Measurements from ENCODE around the gene CCDC185.
"Not testable (repeated sequence)": the region's sequence is repeated elsewhere in the genome, so short reads cannot be mapped to it uniquely, and the experiment has no call there.

The CCDC185 gene

GRCh38 chr1:223394706-223395105 is 1.5 kb downstream of the CCDC185 start:
- no peak for DNase-seq

DNA sequence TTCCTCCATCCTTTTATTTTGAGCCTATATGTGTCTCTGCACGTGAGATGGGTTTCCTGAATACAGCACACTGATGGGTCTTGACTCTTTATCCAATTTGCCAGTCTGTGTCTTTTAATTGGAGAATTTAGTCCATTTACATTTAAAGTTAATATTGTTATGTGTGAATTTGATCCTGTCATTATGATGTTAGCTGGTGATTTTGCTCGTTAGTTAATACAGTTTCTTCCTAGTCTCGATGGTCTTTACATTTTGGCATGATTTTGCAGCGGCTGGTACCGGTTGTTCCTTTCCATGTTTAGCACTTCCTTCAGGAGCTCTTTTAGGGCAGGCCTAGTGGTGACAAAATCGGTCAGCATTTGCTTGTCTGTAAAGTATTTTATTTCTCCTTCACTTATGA is 6.2 kb downstream of the CCDC185 start:
- DNase-seq: not testable (repeated sequence)

- DNase-seq: no peak
These were observed 8.9 kb downstream of the CCDC185 start for GRCh38 chr1:223401873-223402789.

GRCh38 chr1:223402790-223403142 is 9.6 kb downstream of the CCDC185 start:
- no peak for DNase-seq

- DNase-seq: no peak
These were observed 10.1 kb downstream of the CCDC185 start for GRCh38 chr1:223403184-223403815.

GRCh38 chr1:223405507-223405906 is 12.3 kb downstream of the CCDC185 start:
- DNase-seq: no peak

DNA sequence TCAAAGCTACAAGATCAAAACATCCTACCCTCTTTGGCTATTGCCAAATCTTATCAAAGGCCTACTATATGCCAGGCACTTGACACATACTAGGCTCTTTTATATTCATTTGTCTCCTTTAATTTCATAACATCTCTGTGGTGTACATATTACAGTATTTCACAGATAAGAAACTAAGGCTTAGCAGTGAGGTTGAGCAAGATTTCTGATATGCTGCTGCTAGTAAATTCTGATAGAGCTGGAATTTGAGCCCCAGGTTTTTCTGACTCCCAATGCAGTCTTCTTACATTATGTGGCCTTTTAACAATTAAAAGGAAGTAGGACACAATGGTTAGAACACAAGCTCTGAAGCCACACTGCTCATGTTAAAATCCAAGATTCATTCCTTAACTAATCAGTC is 16.8 kb downstream of the CCDC185 start:
- DNase-seq: no peak

GRCh38 chr1:223411309-223411708 is 18.1 kb downstream of the CCDC185 start:
- DNase-seq: no peak

DNA sequence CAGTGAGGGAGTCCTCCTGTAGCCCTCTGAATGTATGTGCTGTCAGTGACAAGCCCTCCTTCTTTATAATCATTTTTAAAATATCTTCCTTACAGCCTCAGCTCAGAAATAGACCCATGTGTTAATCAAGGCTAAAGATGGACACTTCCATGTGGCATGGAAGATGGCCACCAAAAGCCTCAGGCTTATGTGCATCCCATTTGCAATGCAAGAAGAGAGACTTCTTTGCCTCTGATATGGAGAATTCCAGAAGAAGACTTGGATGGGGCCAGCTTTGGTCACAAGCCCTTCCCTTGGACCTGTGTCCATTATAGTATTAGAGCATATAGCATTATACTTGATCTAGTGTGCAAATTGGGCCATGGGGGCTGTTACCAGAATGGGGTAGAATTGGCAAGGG is 18.5 kb downstream of the CCDC185 start:
- DNase-seq: no peak

GRCh38 chr1:223413216-223413615 is 20.0 kb downstream of the CCDC185 start:
- no peak for DNase-seq

DNA sequence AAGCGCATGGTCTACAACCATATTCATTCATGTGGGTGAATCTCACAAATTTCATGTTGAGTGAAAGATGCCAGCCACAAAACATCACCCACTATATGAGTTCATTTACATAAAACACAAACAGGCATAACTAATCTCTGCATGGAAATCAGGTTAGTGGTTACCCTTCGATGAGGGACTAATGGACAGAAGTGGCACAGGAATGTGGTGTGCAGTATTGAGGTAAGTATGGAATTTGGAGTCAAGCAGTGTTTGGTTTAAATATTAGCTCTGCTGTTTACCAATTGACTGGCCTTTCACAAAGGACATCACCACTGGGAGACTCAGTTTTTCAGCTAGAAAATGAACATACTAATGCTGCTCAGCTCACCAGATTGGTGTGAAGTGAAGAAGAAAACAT is 24.2 kb downstream of the CCDC185 start:
- DNase-seq: no peak

DNA sequence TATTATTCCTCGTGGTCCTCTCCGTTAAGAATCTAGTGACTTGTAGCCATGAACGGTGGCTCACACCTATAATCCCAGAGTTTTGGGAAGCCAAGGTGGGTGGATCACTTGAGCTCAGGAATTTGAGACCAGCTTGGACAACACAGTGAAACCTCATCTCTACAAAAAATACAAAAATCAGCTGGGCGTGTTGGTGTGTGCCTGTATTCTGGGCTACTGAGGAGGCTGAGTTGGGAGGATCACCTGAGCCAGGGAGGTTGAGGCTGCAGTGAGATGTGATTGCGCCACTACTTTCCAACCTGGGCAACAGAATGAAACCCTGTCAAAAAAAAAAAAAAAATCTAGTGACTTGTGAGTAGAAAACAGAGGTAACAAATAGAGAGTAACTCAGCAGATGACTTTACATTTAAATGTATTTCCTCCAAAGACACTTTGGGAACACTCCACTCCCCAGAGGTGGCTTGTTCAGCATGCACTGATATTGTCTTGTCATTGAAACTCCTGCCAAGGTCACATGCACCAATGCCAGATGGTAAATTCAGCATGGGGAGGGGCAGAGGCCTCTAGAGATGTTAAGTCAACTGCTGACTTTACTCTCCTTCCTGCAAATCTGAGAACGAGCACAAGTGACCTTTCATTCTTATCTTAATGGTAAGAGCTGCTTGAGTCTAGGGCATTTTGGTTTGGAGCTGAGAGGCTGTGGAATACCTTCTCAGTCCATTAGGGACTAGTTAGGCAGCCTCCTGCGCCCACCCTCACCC is 24.9 kb downstream of the CCDC185 start:
- no peak for DNase-seq

GRCh38 chr1:223419115-223419514 is 25.9 kb downstream of the CCDC185 start:
- DNase-seq: no peak

GRCh38 chr1:223419561-223419960 is 26.3 kb downstream of the CCDC185 start:
- DNase-seq: no peak

GRCh38 chr1:223421025-223421424 is 27.8 kb downstream of the CCDC185 start:
- no peak for DNase-seq

DNA sequence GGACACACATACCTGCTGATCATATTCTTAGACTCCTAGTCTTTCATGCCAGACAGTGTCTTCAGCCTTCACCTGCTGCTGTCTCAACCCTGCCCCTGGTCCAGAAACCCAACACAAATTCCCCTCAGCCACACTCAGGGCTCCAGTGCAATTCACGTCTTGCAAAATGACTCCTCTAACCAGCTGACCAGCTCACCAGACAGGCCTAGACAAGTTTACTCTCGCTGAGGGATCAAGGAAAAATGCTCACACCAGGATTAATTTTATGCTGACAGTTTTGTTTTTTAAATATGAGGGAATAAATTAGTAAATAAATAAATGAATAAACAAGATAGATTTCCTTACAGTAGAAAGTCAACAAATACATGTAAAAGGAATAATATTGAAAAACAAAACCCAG is 28.5 kb downstream of the CCDC185 start:
- no peak for DNase-seq

DNA sequence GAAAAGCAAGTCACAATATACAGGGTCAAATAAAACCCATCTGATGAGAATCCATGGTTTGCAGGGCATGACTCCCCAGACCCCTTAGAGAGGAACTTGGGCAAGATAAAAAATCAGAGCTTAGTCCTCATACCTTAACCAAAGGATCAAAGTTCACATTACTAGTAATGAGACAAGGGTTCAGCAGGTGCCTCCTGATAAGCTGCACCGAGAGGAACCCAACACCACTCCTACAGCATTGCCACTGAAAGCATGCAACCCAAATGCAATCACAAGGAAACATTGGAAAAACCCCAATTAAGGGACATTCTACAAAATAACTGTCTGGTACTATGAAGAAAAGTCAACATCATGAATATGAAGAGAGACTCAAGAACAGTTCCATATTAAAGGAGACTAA is 29.7 kb downstream of the CCDC185 start:
- DNase-seq: no peak

DNA sequence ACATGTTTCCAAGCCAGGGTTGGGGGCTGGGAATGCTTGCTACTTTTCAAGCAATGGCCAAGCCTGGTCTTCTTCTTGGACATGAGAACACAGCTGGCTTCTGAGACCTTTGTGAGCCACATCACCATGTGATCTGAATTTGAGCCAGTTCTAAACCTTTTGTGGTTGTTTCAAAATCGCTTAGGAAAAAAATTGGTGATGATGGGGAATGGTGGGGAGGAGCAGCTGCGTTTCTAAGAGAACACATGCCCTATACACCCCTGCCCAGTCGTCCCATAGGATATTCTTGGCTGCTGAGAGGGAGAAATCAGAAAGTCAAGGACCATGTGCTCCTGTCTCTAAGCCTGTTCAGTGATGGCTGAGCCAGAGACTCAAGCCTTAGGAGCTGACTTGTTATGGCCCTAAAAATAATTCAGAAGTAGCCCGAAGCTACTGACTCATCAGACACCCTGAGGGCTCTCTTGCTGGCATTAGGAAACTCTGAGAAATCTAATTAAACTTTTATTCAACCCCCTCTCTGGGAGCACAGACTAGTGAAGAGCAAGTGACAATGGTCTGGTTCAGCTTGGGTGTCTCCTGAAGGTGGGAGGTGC is 30.5 kb downstream of the CCDC185 start:
- DNase-seq: no peak

GRCh38 chr1:223425550-223425949 is 32.3 kb downstream of the CCDC185 start:
- DNase-seq: peak; percentile 34

GRCh38 chr1:223426936-223427335 is 33.7 kb downstream of the CCDC185 start:
- DNase-seq: no peak

GRCh38 chr1:223429313-223429731 is 36.1 kb downstream of the CCDC185 start:
- DNase-seq: no peak

DNA sequence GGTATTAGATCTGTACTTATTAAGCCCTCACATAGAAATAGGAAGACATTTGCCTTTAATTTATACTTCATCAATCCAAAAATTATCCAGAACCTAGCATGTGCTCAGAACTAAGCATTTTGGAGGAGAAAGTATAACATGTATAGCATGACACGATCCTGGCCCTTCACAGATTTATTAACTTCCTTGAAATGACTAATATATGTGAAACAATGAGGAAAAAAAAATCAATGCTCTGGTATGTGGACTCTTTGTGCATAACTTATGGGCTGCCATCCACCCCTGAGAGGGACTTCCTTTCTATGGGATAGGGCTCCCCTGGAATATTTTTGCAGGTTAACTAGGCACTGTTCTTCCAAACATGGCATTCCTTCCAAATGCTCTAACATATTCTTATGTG is 36.6 kb downstream of the CCDC185 start:
- no peak for DNase-seq

DNA sequence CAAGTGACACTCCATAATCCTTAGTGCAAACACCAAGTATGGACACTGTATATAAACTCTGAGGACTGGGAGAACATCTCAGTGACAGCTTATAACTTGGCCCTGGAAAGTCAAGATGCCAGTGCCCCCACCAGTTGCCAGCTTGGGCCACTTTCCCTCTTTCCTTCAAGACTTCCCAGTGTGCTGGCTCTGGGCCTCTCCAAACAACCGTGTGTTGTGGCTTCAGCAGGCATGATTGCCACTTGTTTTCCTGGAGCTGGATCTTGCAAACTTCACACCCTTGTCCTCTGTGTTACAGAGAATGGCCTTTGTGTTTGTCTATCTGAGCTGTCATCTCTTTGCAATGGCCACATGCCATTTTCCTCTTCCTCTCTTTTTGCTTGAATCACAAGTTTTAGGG is 37.0 kb downstream of the CCDC185 start:
- DNase-seq: peak; percentile 35
